ENCODE data around the gene VPS13D.

- TF ChIP-seq CTCF (IDR thresholded peaks at IDR 0.05) (peak in 1 of 6 experiments; percentile 8), POLR2A (IDR thresholded peaks at IDR 0.05) (no peak)
These were observed 175.7 kb downstream of the VPS13D start for GRCh38 chr1:12405325-12406210.

Measured in Peyer's patch (tissue), 4 donors.